MM.1S (cell line): ENCODE measurements around the gene IL27RA.

Source experiments
- DNase-seq: peaks from one replicate; pipeline ENCODE4 v3.0.0-alpha.2; 2015
- H2AFZ ChIP-seq: fragments of 300-600 bp; sonication (generic); 2 replicates; pipeline ENCODE4 v1.6.0; 2016; ENCODE audit warnings: antibody characterized with exemption, low read length
- H3F3A ChIP-seq: fragments of 300-600 bp; sonication (generic); 2 replicates; pipeline ENCODE4 v1.6.1; 2016; ENCODE audit warnings: mild to moderate bottlenecking, antibody characterized with exemption, low read length, moderate library complexity, mixed read lengths; ENCODE audit not compliant: insufficient read depth
- H3K27ac ChIP-seq: fragments of 300-600 bp; sonication (generic); 2 replicates; pipeline ENCODE4 v1.5.1; 2016; ENCODE audit warnings: mild to moderate bottlenecking, low read length
- H3K27me3 ChIP-seq: fragments of 300-600 bp; sonication (generic); replicated peaks from 2 replicates; pipeline ENCODE4 v1.6.0; 2016; ENCODE audit warnings: low read length; ENCODE audit not compliant: insufficient read depth
- H3K36me3 ChIP-seq: fragments of 300-600 bp; sonication (generic); replicated peaks from 2 replicates; pipeline ENCODE4 v1.6.1; 2016; ENCODE audit warnings: mild to moderate bottlenecking, low read length, mixed read lengths; ENCODE audit not compliant: insufficient read depth
- H3K4me1 ChIP-seq: fragments of 300-600 bp; sonication (generic); 2 replicates; pipeline ENCODE4 v1.6.1; 2016; ENCODE audit warnings: low read length, mixed read lengths
- H3K4me2 ChIP-seq: fragments of 300-600 bp; sonication (generic); 2 replicates; pipeline ENCODE4 v1.6.0; 2016; ENCODE audit warnings: low read depth, low read length
- H3K4me3 ChIP-seq: fragments of 300-600 bp; sonication (generic); 2 replicates; pipeline ENCODE4 v1.5.1; 2016; ENCODE audit warnings: low read length, mixed read lengths
- H3K79me2 ChIP-seq: fragments of 300-600 bp; sonication (generic); 2 replicates; pipeline ENCODE4 v1.6.1; 2016; ENCODE audit warnings: mixed run types, low read length, mixed read lengths
- H3K9ac ChIP-seq: fragments of 300-600 bp; sonication (generic); 2 replicates; pipeline ENCODE4 v1.6.1; 2016; ENCODE audit warnings: low read length, mixed read lengths
- H3K9me2 ChIP-seq: fragments of 300-600 bp; sonication (generic); replicated peaks from 2 replicates; pipeline ENCODE4 v1.6.1; 2016; ENCODE audit warnings: mild to moderate bottlenecking, low read length, mixed read lengths; ENCODE audit not compliant: insufficient read depth
- H3K9me3 ChIP-seq: fragments of 300-600 bp; sonication (generic); replicated peaks from 2 replicates; pipeline ENCODE4 v1.6.1; 2016; ENCODE audit warnings: mild to moderate bottlenecking, low read length, mixed read lengths; ENCODE audit not compliant: insufficient read depth
- H4K20me1 ChIP-seq: fragments of 300-600 bp; sonication (generic); 2 replicates; pipeline ENCODE4 v1.6.1; 2016; ENCODE audit warnings: mild to moderate bottlenecking, low read length, moderate library complexity, mixed read lengths; ENCODE audit not compliant: insufficient read depth
- EZH2 ChIP-seq: fragments of 300-600 bp; sonication (generic); optimal IDR thresholded peaks from 2 replicates; pipeline ENCODE3; 2017; ENCODE audit warnings: low read depth, mild to moderate bottlenecking, antibody characterized with exemption, low read length, mixed read lengths
- EZH2phosphoT487 ChIP-seq: fragments of 300-600 bp; sonication (generic); IDR thresholded peaks from 2 replicates; pipeline ENCODE4 v1.6.1; 2018; ENCODE audit warnings: antibody characterized with exemption, low read length
- TF ChIP-seq, protein P1 (sequence below): fragments of 300-600 bp; sonication (generic); IDR thresholded peaks from 2 replicates; pipeline ENCODE4 v1.5.1; 2016; ENCODE audit warnings: antibody characterized with exemption, low read length, mixed read lengths

Gene IL27RA

DNA sequence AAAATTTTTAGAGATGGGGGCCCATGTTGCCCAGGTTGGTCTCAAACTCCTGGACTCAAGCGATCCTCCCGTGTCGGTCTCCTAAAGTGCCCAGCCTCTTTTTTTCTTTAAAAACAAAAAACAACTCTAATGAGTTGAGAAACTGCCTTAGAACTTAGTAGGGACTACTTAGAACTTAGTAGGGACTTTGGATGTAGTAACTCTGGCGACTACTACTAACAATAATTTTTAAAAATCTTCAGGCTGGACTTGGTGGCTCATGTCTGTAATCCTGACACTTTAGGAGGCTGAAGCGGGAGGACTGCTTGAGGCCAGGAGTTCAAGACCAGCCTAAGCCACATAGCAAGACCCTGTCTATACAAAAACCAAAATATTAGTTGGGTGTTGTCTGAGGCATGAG lies 54.5 kb downstream of the IL27RA start:
- Histone ChIP-seq H4K20me1 (no peaks in the 10 kb centered on the region), H3K27ac (no peak overlapping the region), H3K9me3 (no peaks in the 10 kb centered on the region), H3K27me3 (no peaks in the 10 kb centered on the region), H3K4me3 (no peak overlapping the region), H3K4me2 (no peak overlapping the region), H3K4me1 (peaks cover 6% of the 10 kb centered on the region), H3K36me3 (no peaks in the 10 kb centered on the region), H3F3A (no peaks in the 10 kb centered on the region; the same call in 1 of the 2 replicates), H3K9ac (no peak overlapping the region), H2AFZ (no peak overlapping the region), H3K9me2 (no peaks in the 10 kb centered on the region), H3K79me2 (no peaks in the 10 kb centered on the region; the same call in 1 of the 2 replicates)
- TF ChIP-seq, protein P1, sequence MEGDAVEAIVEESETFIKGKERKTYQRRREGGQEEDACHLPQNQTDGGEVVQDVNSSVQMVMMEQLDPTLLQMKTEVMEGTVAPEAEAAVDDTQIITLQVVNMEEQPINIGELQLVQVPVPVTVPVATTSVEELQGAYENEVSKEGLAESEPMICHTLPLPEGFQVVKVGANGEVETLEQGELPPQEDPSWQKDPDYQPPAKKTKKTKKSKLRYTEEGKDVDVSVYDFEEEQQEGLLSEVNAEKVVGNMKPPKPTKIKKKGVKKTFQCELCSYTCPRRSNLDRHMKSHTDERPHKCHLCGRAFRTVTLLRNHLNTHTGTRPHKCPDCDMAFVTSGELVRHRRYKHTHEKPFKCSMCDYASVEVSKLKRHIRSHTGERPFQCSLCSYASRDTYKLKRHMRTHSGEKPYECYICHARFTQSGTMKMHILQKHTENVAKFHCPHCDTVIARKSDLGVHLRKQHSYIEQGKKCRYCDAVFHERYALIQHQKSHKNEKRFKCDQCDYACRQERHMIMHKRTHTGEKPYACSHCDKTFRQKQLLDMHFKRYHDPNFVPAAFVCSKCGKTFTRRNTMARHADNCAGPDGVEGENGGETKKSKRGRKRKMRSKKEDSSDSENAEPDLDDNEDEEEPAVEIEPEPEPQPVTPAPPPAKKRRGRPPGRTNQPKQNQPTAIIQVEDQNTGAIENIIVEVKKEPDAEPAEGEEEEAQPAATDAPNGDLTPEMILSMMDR, result no peak
- no peak for TF ChIP-seq EZH2phosphoT487
- TF ChIP-seq EZH2, result no peak
- no peak for DNase-seq

DNA sequence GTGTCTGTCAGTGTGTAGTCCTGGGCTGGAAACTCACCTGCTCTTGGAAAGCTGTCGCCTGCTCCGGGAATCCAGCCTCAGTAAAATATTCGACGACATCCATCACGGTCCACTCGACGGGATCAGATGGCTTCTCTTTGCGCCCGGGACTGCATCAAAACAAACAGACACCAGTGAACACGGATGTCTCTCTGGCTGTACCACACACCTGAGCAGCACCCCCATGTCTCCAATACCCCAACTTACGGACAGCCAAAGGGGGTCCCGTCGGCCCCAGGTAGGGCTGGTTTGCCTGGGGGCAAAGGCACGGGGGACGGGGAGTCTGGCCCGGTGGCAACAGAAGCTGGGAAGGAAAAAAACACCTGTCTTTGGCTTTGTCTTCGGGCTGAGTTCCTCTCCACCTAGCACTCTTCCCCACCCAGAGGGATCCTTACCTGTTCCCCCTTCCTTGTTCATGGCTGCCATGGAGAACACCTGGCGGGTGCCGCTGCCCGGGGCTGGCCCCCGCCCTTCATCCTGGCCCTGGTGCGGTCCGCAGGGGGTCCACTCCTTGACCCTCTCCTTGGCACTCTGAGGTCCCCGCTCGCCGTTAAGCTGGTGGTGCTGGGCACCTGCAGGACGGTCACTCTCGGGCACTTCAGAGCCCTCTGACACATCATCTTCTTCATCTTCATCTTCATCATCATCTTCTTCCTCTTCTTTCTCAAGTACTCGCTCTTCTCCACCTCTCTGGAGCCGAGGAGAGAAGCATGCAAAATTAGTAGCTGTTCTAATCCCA lies 57.3 kb downstream of the IL27RA start:
- Histone ChIP-seq H3K36me3 (no peaks in the 10 kb centered on the region), H3K9me3 (no peaks in the 10 kb centered on the region), H3K4me2 (peak overlapping the region; percentile 57; the same call in 1 of the 2 replicates), H3K27ac (no peak overlapping the region), H3K9ac (no peak overlapping the region), H3F3A (no peaks in the 10 kb centered on the region; the same call in 1 of the 2 replicates), H3K9me2 (no peaks in the 10 kb centered on the region), H3K4me1 (peaks cover 3% of the 10 kb centered on the region; the same call in 1 of the 2 replicates), H3K27me3 (no peaks in the 10 kb centered on the region), H2AFZ (no peak overlapping the region), H3K79me2 (no peaks in the 10 kb centered on the region), H3K4me3 (no peak overlapping the region), H4K20me1 (no peaks in the 10 kb centered on the region)
- no peak for DNase-seq
- no peak for TF ChIP-seq EZH2
- TF ChIP-seq, protein P1, result no peak

DNA sequence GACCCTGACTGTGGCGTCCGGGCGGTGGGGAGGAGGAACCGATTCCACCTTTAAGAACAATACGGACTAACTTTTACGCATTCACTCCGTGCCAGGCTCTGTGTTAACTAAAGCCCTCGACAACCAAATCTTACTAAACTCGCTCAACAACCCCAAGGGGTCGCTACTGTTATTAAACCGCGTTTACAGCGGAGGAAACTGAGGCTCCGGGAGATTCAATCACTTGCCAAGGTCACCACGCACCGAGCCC lies 57.8 kb downstream of the IL27RA start:
- peak overlapping the region; percentile 57; the same call in 1 of the 2 replicates for H3K4me2 ChIP-seq
- no peaks in the 10 kb centered on the region for H3K36me3 ChIP-seq
- H3F3A ChIP-seq, result no peaks in the 10 kb centered on the region; the same call in 1 of the 2 replicates
- no peaks in the 10 kb centered on the region for H3K9me2 ChIP-seq
- H3K27me3 ChIP-seq, result no peaks in the 10 kb centered on the region
- no peak overlapping the region for H3K27ac ChIP-seq
- H3K79me2 ChIP-seq, result no peaks in the 10 kb centered on the region
- H3K4me3 ChIP-seq, result peak overlapping the region; percentile 37; the same call in 1 of the 2 replicates
- no peaks in the 10 kb centered on the region for H4K20me1 ChIP-seq
- no peak overlapping the region for H3K9ac ChIP-seq
- H3K4me1 ChIP-seq, result peaks cover 3% of the 10 kb centered on the region; the same call in 1 of the 2 replicates
- no peak for DNase-seq
- H3K9me3 ChIP-seq, result no peaks in the 10 kb centered on the region
- H2AFZ ChIP-seq, result no peak overlapping the region
- TF ChIP-seq EZH2 (no peak), EZH2phosphoT487 (no peak)
- TF ChIP-seq, protein P1, result no peak
